ENCODE results near the gene SNTB2.

Gene SNTB2

GRCh38 chr16:69169607-69170352, 17.2 kb upstream of the SNTB2 start:
- no peaks in the 10 kb centered on the region for H3K27me3 Mint-ChIP-seq
- no peak for ATAC-seq
- no peak overlapping the region for H3K4me3 Mint-ChIP-seq
- no peaks in the 10 kb centered on the region for H3K9me3 Mint-ChIP-seq
- peak overlapping the region in 1 of 2 donors; percentile 74 for H3K27ac Mint-ChIP-seq
- peaks cover 41% of the 10 kb centered on the region for H3K4me1 Mint-ChIP-seq
- no peak for DNase-seq

- DNase-seq (no peak), ATAC-seq (no peak)
- H3K4me1 Mint-ChIP-seq: peaks cover 24% of the 10 kb centered on the region
- no peak overlapping the region for H3K4me3 Mint-ChIP-seq
- H3K9me3 Mint-ChIP-seq: no peaks in the 10 kb centered on the region
- H3K27ac Mint-ChIP-seq: no peak overlapping the region
- H3K27me3 Mint-ChIP-seq: no peaks in the 10 kb centered on the region
Measured at GRCh38 chr16:69171325-69172084, 15.5 kb upstream of the SNTB2 start.

- Mint-ChIP-seq H3K4me1 (peaks cover 19% of the 10 kb centered on the region), H3K4me3 (no peak overlapping the region), H3K9me3 (no peaks in the 10 kb centered on the region), H3K27ac (no peak overlapping the region), H3K27me3 (no peaks in the 10 kb centered on the region)
- DNase-seq (no peak), ATAC-seq (no peak)
Measured at GRCh38 chr16:69176033-69176800, 10.7 kb upstream of the SNTB2 start.

GRCh38 chr16:69179328-69180010, 7.5 kb upstream of the SNTB2 start:
- Mint-ChIP-seq H3K27me3 (no peaks in the 10 kb centered on the region), H3K27ac (no peak overlapping the region)
- peak; percentile 66 for ATAC-seq

GRCh38 chr16:69180011-69180338, 7.0 kb upstream of the SNTB2 start:
- H3K27me3 Mint-ChIP-seq: no peaks in the 10 kb centered on the region
- no peak for ATAC-seq
- H3K27ac Mint-ChIP-seq: peak overlapping the region in 1 of 2 donors; percentile 69
- DNase-seq: no peak
- H3K4me3 Mint-ChIP-seq: no peak overlapping the region
- peaks cover 29% of the 10 kb centered on the region for H3K4me1 Mint-ChIP-seq
- no peaks in the 10 kb centered on the region for H3K9me3 Mint-ChIP-seq

More at GRCh38 chr16:69179328-69180010, 7.5 kb upstream of the SNTB2 start:
- no peak overlapping the region for H3K4me3 Mint-ChIP-seq
- peaks cover 24% of the 10 kb centered on the region for H3K4me1 Mint-ChIP-seq
- no peak for DNase-seq
- no peaks in the 10 kb centered on the region for H3K9me3 Mint-ChIP-seq

GRCh38 chr16:69182730-69183416, 4.1 kb upstream of the SNTB2 start:
- ATAC-seq (no peak), DNase-seq (no peak)
- Mint-ChIP-seq H3K4me3 (no peak overlapping the region), H3K27ac (no peak overlapping the region), H3K4me1 (peaks cover 49% of the 10 kb centered on the region), H3K27me3 (no peaks in the 10 kb centered on the region), H3K9me3 (no peaks in the 10 kb centered on the region)

- Mint-ChIP-seq H3K27ac (peak overlapping the region; percentile 47 to 87), H3K9me3 (no peaks in the 10 kb centered on the region), H3K27me3 (no peaks in the 10 kb centered on the region), H3K4me3 (peak overlapping the region; percentile 87 to 88), H3K4me1 (peaks cover 70% of the 10 kb centered on the region)
- ATAC-seq: peak; percentile 41
- DNase-seq: peak; percentile 47 to 58
Measured at GRCh38 chr16:69187446-69188235, 677 bp downstream of the SNTB2 start.

- H3K9me3 Mint-ChIP-seq: no peaks in the 10 kb centered on the region
- no peaks in the 10 kb centered on the region for H3K27me3 Mint-ChIP-seq
- H3K27ac Mint-ChIP-seq: peak overlapping the region; percentile 47 to 87
- H3K4me3 Mint-ChIP-seq: peak overlapping the region; percentile 87 to 88
- peaks cover 70% of the 10 kb centered on the region for H3K4me1 Mint-ChIP-seq
- DNase-seq (no peak), ATAC-seq (no peak)
Measured at GRCh38 chr16:69188236-69188549, 1.2 kb downstream of the SNTB2 start.

GRCh38 chr16:69188716-69189115, 1.8 kb downstream of the SNTB2 start:
- peaks cover 73% of the 10 kb centered on the region for H3K4me1 Mint-ChIP-seq

GRCh38 chr16:69190046-69190588, 3.2 kb downstream of the SNTB2 start:
- Mint-ChIP-seq H3K27me3 (no peaks in the 10 kb centered on the region), H3K4me1 (peaks cover 67% of the 10 kb centered on the region), H3K4me3 (no peak overlapping the region), H3K27ac (no peak overlapping the region), H3K9me3 (no peaks in the 10 kb centered on the region)
- DNase-seq (no peak), ATAC-seq (no peak)

More at GRCh38 chr16:69188716-69189115, 1.8 kb downstream of the SNTB2 start:
- Mint-ChIP-seq H3K27me3 (no peaks in the 10 kb centered on the region), H3K27ac (no peak overlapping the region), H3K9me3 (no peaks in the 10 kb centered on the region), H3K4me3 (peak overlapping the region; percentile 87 to 88)
- DNase-seq: no peak
- ATAC-seq: no peak

- no peak overlapping the region for H3K27ac Mint-ChIP-seq
- no peaks in the 10 kb centered on the region for H3K9me3 Mint-ChIP-seq
- H3K4me3 Mint-ChIP-seq: no peak overlapping the region
- no peak for ATAC-seq
- peaks cover 62% of the 10 kb centered on the region for H3K4me1 Mint-ChIP-seq
- no peaks in the 10 kb centered on the region for H3K27me3 Mint-ChIP-seq
- no peak for DNase-seq
Measured at GRCh38 chr16:69190598-69190997, 3.6 kb downstream of the SNTB2 start.

GRCh38 chr16:69191136-69191535, 4.2 kb downstream of the SNTB2 start:
- no peak for ATAC-seq
- peak overlapping the region in 1 of 2 donors; percentile 49 for H3K4me3 Mint-ChIP-seq
- H3K27me3 Mint-ChIP-seq: no peaks in the 10 kb centered on the region
- no peak for DNase-seq
- H3K27ac Mint-ChIP-seq: no peak overlapping the region
- no peaks in the 10 kb centered on the region for H3K9me3 Mint-ChIP-seq
- peaks cover 57% of the 10 kb centered on the region for H3K4me1 Mint-ChIP-seq

GRCh38 chr16:69193855-69194254, 6.9 kb downstream of the SNTB2 start:
- Mint-ChIP-seq H3K9me3 (no peaks in the 10 kb centered on the region), H3K27ac (no peak overlapping the region), H3K4me1 (peaks cover 44% of the 10 kb centered on the region), H3K4me3 (no peak overlapping the region), H3K27me3 (no peaks in the 10 kb centered on the region)
- ATAC-seq (no peak), DNase-seq (no peak)

GRCh38 chr16:69194488-69194887, 7.5 kb downstream of the SNTB2 start:
- no peak overlapping the region for H3K27ac Mint-ChIP-seq
- DNase-seq (no peak), ATAC-seq (no peak)
- no peaks in the 10 kb centered on the region for H3K27me3 Mint-ChIP-seq
- no peaks in the 10 kb centered on the region for H3K9me3 Mint-ChIP-seq
- no peak overlapping the region for H3K4me3 Mint-ChIP-seq
- peaks cover 42% of the 10 kb centered on the region for H3K4me1 Mint-ChIP-seq

Data from stimulated activated naive CD8-positive, alpha-beta T cell treated with anti-CD3 and anti-CD28 coated beads, Interleukin-15, amount 100 ng/mL, for 72 hours (primary cell).